Heart right ventricle (tissue), 16 donors: ENCODE results near the gene LONP1. TPM values are rescaled to one million over a fixed set of nuclear protein-coding genes. Genes with fewer than 3 reads are reported as not detected.

Experiments used
- ATAC-seq, 8 donors: fragments of 200-7000 bp; cut with Tn5 transposase; one replicate each; pipeline ENCODE4 v1.9.1; 2020; ENCODE audit warnings: mild to moderate bottlenecking in 8 of 8, moderate library complexity in 8 of 8, moderate number of reproducible peaks in 1 of 8
- DNase-seq, 2 donors: peaks; one replicate each; pipeline ENCODE4 v3.0.0-alpha.2; 2020
- H3K27ac ChIP-seq, 10 donors: fragments of 200-600 bp; sonication (generic) in 2 of 10; one replicate each; pipeline versions ENCODE4 v1.5.0 to v1.8.0; 2020 to 2022; ENCODE audit warnings: mild to moderate bottlenecking in 3 of 10
- H3K27me3 ChIP-seq, 7 donors: fragments of 200-600 bp; one replicate each; pipeline ENCODE4 v1.8.0; 2021 to 2022; ENCODE audit warnings: mild to moderate bottlenecking in 2 of 7
- H3K36me3 ChIP-seq, 9 donors: fragments of 200-600 bp; sonication (generic) in 1 of 9; one replicate each; pipeline versions ENCODE4 v1.5.0 to v1.8.0; 2020 to 2022; ENCODE audit warnings: mild to moderate bottlenecking in 2 of 9
- H3K4me1 ChIP-seq, 9 donors: fragments of 200-600 bp; sonication (generic) in 1 of 9; one replicate each; pipeline versions ENCODE4 v1.5.0 to v1.8.0; 2020 to 2022; ENCODE audit warnings: mild to moderate bottlenecking in 4 of 9
- H3K4me3 ChIP-seq, 10 donors: fragments of 200-600 bp; sonication (generic) in 2 of 10; one replicate each; pipeline versions ENCODE4 v1.5.0 to v1.8.0; 2020 to 2022; ENCODE audit warnings: mild to moderate bottlenecking in 7 of 10, moderate library complexity in 2 of 10
- H3K9me3 ChIP-seq, 11 donors: fragments of 200-600 bp in 10 of 11; sonication (generic) in 2 of 11; one replicate each; pipeline versions ENCODE4 v1.5.0 to v1.8.0; 2013 to 2022; ENCODE audit warnings: mild to moderate bottlenecking in 2 of 11, control low read depth in 1 of 11, moderate library complexity in 1 of 11
- CTCF ChIP-seq, 9 donors: fragments of 200-600 bp; sonication (generic) in 2 of 9; IDR thresholded peaks; one replicate each; pipeline versions ENCODE4 v1.5.0 to v1.8.0; 2021 to 2022; ENCODE audit warnings: antibody characterized with exemption in 9 of 9, mild to moderate bottlenecking in 5 of 9, moderate library complexity in 1 of 9
- WGBS, 2 donors: extraction: QIAGEN DNeasy Blood & Tissue Kit; methylation state at CpG; one replicate each; pipeline ENCODE4 v1.1.7; 2013; ENCODE audit warnings: inconsistent platforms in 1 of 2; 5-methylcytosine and 5-hydroxymethylcytosine counted together
- intact Hi-C, 10 donors: fragments of 100-400 bp; cut with DNase I; formaldehyde crosslinking; loops; one replicate each; pipeline versions ENCODE4 v1.11.1 to v1.14.2; 2022
- polyA plus RNA-seq, 2 donors: library from polyadenylated mRNA; stranded (reverse); fragments of 200-250 nt; gene quantifications; one replicate each; pipeline ENCODE4 v1.2.3, GENCODE V29; 2013
- total RNA-seq, 10 donors: library from RNA; stranded (reverse); fragmentation: NEBNext Ultra II Directional in 3 of 10; extraction: Animal tissue kit (Norgen Biotek cat#: 25700) in 3 of 10; gene quantifications; one replicate each; pipeline versions ENCODE4 v1.2.1 to v1.2.4, GENCODE V29; 2021 to 2023
- donor health status: Arrhythmogenic right ventricular cardiomyopathy.
- donor health status: ischemic (EF 13 %, LVEDD 7.1; RV severe dilation, severe dysfunction).
- donor health status: healthy with polysubstance abuse.
- donor health status: DM: no; HTN: yes; CAD: no.
- donor health status: DM: no; HTN: no; CAD: no.
- donor health status: ischemic (EF 25% LVEDD 6.9; RV normal size, moderate dysfunction).
- donor health status: ischemic (EF 25% LVEDD 5.7; RV mildly dilated, moderate dysfunction).
- donor health status: healthy.
- donor health status: DM: yes; HTN: yes; CAD: no.
- donor health status: Ischemic cardiomyopathy.
- donor health status: ischemic (EF 35%, LVEDD 5.7; RV mildly dilated, moderate dysfunction).
- donor health status: nonischemic (EF 11% LVEDD 7.7; RV severe dilation, severe dysfunction).
- donor health status: DM: yes; HTN: yes; CAD: no.
- donor health status: PGD.
- donor health status: ischemic (EF 29% LVEDD 5.4; RV normal size, mild dysfunction).
- donor health status: nonischemic (EF 23%, LVEDD 6.1; RV moderate dilation, normal function).

Gene LONP1
- total and polyA plus RNA-seq, 12 donors, result 71.4 to 121 (median 90.5) TPM

GRCh38 chr19:5695649-5696195, 24.2 kb downstream of the LONP1 start:
- Histone ChIP-seq H3K27me3 (no peaks in the 10 kb centered on the region), H3K4me3 (no peak overlapping the region), H3K9me3 (no peaks in the 10 kb centered on the region), H3K27ac (no peak overlapping the region), H3K36me3 (peaks cover 7 to 93% (median 68%) of the 10 kb centered on the region in 9 donors), H3K4me1 (peaks cover 7 to 29% (median 23%) of the 10 kb centered on the region in 9 donors)
- intact Hi-C loops, result no loop called here
- DNase-seq (no peak), ATAC-seq (no peak)
- WGBS, 2 donors, result 86% methylated on average over 28 of the region's 28 CpGs
- no peak for TF ChIP-seq CTCF (IDR thresholded peaks at IDR 0.05)

DNA sequence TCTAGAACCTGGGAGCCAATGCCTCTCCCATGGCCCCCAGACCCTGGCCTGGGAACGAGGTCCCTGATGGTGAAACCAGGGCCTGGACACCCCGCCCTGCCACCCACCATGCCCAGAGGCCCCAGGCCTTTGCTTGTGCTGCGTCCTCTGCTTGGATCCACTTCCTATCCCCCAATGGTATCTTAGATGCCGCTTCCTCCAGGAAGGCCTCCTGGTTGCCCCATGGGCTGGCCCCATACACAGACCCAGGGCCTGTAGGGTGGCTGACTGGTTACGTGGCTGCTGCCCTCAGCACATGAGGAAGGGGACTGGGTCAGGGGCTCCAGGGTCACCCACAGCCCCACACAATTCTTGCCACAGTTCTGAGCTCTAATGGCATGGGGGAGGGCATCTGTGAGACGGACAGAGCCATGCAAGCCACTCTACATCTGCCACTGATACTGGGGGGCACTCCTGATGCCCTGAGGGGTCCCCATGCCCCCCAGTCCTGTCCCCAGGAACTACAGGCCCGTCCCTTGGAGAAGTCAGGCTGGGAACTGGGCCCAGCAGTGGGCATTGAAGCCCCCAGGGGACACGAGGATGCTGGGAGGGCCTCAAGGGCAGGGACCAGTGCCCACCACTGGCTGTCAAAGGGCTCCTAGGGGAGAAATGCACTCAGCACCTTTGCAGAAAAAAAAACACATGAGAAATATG, 24.8 kb downstream of the LONP1 start:
- intact Hi-C loops, result no loop called here
- Histone ChIP-seq H3K4me1 (peaks cover 7 to 30% (median 25%) of the 10 kb centered on the region in 9 donors), H3K36me3 (peaks cover 7 to 86% (median 68%) of the 10 kb centered on the region in 9 donors), H3K4me3 (no peak overlapping the region), H3K27ac (no peak overlapping the region), H3K27me3 (no peaks in the 10 kb centered on the region), H3K9me3 (no peaks in the 10 kb centered on the region)
- no peak for TF ChIP-seq CTCF (IDR thresholded peaks at IDR 0.05)
- no peak for ATAC-seq
- DNase-seq, result no peak
- 87 to 90% methylated on average over 8 of the region's 8 CpGs for WGBS, 2 donors

GRCh38 chr19:5694167-5694955, 25.6 kb downstream of the LONP1 start:
- Histone ChIP-seq H3K27ac (no peak overlapping the region), H3K27me3 (no peaks in the 10 kb centered on the region), H3K4me1 (peaks cover 7 to 33% (median 25%) of the 10 kb centered on the region in 9 donors), H3K36me3 (peaks cover 7 to 79% (median 64%) of the 10 kb centered on the region in 9 donors), H3K9me3 (no peaks in the 10 kb centered on the region), H3K4me3 (no peak overlapping the region)
- intact Hi-C loops, result no loop called here
- TF ChIP-seq CTCF (IDR thresholded peaks at IDR 0.05), result no peak
- no peak for DNase-seq
- 91 to 94% methylated on average over 45 of the region's 45 CpGs for WGBS, 2 donors
- no peak for ATAC-seq
